ENCODE measurements around the gene SLC12A4. TPM values are rescaled to one million over a fixed set of nuclear protein-coding genes. Genes with fewer than 3 reads are reported as not detected.
A peak's percentile ranks its signal among the peaks of the same experiment; 100 is the strongest.

SLC12A4 gene
- total and polyA plus RNA-seq, 2 of the 13 experiments (the other 11 are each of a cell fraction or from before 2014, with no cell fraction given), result 65.1 to 84.3 TPM

DNA sequence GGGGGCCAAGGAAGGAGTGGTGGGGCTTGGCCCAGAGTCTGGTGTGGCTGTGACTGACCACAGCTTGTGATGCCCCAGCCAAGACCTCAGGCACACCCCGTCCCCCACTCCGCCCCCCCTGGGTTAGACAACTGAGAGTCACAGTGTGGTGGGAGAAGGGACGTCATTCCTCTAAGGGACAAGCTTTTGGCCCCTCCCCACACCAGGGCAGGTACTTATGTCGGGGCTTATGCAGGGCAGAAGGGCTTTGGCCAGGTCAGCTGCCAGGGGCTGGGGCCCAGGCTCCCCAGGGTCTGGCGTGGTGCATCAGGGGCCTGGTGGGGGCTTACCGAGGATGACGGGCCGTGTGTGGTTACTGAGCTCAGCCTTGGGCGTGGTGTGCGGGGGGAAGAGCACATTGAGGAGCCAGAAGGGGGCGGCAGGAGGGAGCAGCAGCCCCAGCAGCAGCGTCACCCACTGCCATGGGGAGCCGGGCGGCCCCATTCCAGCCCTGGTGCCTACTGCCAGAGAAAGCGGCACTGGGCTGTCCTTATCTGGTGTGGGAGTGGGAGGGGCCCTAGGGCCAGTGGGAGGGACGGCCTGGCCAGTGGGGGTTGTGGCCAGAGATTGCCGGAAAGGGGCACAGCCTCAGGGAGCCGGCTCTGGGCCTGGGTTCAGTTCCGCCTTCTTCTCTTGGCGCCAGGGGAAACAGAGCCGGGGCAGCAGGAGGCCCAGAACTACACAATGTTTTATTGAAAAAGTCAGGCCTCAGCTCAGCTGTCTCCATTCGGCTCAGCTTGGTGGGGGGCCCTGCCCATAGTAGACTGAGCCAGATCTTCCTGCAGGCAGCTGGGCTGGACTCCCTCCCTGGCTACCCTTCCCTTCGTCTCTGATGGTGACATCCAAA is 24.6 kb downstream of the SLC12A4 start, which contains the start of gene LCAT (continued):
- TF ChIP-seq, protein P1, sequence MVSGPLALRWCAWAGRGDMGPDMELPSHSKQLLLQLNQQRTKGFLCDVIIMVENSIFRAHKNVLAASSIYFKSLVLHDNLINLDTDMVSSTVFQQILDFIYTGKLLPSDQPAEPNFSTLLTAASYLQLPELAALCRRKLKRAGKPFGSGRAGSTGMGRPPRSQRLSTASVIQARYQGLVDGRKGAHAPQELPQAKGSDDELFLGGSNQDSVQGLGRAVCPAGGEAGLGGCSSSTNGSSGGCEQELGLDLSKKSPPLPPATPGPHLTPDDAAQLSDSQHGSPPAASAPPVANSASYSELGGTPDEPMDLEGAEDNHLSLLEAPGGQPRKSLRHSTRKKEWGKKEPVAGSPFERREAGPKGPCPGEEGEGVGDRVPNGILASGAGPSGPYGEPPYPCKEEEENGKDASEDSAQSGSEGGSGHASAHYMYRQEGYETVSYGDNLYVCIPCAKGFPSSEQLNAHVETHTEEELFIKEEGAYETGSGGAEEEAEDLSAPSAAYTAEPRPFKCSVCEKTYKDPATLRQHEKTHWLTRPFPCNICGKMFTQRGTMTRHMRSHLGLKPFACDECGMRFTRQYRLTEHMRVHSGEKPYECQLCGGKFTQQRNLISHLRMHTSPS (CRISPR knock-in tag; IDR thresholded peaks at IDR 0.05; ENCODE audit: low read depth), result peak; percentile 51
- TF ChIP-seq, protein P2, sequence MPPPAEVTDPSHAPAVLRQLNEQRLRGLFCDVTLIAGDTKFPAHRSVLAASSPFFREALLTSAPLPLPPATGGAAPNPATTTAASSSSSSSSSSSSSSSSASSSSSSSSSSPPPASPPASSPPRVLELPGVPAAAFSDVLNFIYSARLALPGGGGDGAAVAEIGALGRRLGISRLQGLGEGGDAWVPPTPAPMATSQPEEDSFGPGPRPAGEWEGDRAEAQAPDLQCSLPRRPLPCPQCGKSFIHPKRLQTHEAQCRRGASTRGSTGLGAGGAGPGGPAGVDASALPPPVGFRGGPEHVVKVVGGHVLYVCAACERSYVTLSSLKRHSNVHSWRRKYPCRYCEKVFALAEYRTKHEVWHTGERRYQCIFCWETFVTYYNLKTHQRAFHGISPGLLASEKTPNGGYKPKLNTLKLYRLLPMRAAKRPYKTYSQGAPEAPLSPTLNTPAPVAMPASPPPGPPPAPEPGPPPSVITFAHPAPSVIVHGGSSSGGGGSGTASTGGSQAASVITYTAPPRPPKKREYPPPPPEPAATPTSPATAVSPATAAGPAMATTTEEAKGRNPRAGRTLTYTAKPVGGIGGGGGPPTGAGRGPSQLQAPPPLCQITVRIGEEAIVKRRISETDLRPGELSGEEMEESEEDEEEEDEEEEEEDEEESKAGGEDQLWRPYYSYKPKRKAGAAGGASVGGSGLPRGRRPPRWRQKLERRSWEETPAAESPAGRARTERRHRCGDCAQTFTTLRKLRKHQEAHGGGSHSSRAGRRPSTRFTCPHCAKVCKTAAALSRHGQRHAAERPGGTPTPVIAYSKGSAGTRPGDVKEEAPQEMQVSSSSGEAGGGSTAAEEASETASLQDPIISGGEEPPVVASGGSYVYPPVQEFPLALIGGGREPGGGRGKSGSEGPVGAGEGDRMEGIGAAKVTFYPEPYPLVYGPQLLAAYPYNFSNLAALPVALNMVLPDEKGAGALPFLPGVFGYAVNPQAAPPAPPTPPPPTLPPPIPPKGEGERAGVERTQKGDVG (CRISPR knock-in tag; IDR thresholded peaks at IDR 0.05; ENCODE audit: borderline replicate concordance), result peak; percentile 63; the same call in 1 of the 2 replicates
- TF ChIP-seq ATF3 (CRISPR knock-in tag; IDR thresholded peaks at IDR 0.05), result peak; percentile 24; the same call in 1 of the 2 replicates
- TF ChIP-seq KLF16 (CRISPR knock-in tag; IDR thresholded peaks at IDR 0.05), result peak in 1 of 2 experiments; percentile 59; a peak in 1 of 4 replicates
- TF ChIP-seq REXO4 (CRISPR knock-in tag; IDR thresholded peaks at IDR 0.05; ENCODE audit: borderline replicate concordance), result peak; percentile 64; the same call in 1 of the 2 replicates
- TF ChIP-seq ZNF792 (CRISPR knock-in tag; IDR thresholded peaks at IDR 0.05), result peak; percentile 79; the same call in 1 of the 2 replicates
- peak; percentile 69; the same call in 1 of the 2 replicates for TF ChIP-seq NRL (CRISPR knock-in tag; IDR thresholded peaks at IDR 0.05; ENCODE audit: borderline replicate concordance)
- TF ChIP-seq, protein P3, sequence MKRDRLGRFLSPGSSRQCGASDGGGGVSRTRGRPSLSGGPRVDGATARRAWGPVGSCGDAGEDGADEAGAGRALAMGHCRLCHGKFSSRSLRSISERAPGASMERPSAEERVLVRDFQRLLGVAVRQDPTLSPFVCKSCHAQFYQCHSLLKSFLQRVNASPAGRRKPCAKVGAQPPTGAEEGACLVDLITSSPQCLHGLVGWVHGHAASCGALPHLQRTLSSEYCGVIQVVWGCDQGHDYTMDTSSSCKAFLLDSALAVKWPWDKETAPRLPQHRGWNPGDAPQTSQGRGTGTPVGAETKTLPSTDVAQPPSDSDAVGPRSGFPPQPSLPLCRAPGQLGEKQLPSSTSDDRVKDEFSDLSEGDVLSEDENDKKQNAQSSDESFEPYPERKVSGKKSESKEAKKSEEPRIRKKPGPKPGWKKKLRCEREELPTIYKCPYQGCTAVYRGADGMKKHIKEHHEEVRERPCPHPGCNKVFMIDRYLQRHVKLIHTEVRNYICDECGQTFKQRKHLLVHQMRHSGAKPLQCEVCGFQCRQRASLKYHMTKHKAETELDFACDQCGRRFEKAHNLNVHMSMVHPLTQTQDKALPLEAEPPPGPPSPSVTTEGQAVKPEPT (CRISPR knock-in tag; IDR thresholded peaks at IDR 0.05; ENCODE audit: low read depth), result no peak
- TF ChIP-seq ZNF20 (CRISPR knock-in tag; IDR thresholded peaks at IDR 0.05), result no peak
- TF ChIP-seq KDM6A (CRISPR knock-in tag; IDR thresholded peaks at IDR 0.05; ENCODE audit: low read depth), result 0 out of 2 replicates have a peak, but pooled peaks have one; percentile 14
- TF ChIP-seq NFAT5 (CRISPR knock-in tag; IDR thresholded peaks at IDR 0.05), result no peak
- no peak for TF ChIP-seq MIER2 (CRISPR knock-in tag; IDR thresholded peaks at IDR 0.05)
- TF ChIP-seq SIN3A (IDR thresholded peaks at IDR 0.05; ENCODE audit: borderline replicate concordance, low read depth, low read length), result peak; percentile 44; the same call in 1 of the 2 replicates
- no peak for TF ChIP-seq ZNF263 (CRISPR knock-in tag; IDR thresholded peaks at IDR 0.05)
- peak; percentile 33; the same call in 1 of the 2 replicates for TF ChIP-seq SAFB2 (CRISPR knock-in tag; IDR thresholded peaks at IDR 0.05; ENCODE audit: borderline replicate concordance, low read depth)
